ENCODE data around the gene VTA1.
"Not testable (repeated sequence)": the region's sequence is repeated elsewhere in the genome, so short reads cannot be mapped to it uniquely, and the experiment has no call there.

GRCh38 chr6:142141531-142141930 is 5.5 kb upstream of the VTA1 start:
- TF ChIP-seq, protein P1, sequence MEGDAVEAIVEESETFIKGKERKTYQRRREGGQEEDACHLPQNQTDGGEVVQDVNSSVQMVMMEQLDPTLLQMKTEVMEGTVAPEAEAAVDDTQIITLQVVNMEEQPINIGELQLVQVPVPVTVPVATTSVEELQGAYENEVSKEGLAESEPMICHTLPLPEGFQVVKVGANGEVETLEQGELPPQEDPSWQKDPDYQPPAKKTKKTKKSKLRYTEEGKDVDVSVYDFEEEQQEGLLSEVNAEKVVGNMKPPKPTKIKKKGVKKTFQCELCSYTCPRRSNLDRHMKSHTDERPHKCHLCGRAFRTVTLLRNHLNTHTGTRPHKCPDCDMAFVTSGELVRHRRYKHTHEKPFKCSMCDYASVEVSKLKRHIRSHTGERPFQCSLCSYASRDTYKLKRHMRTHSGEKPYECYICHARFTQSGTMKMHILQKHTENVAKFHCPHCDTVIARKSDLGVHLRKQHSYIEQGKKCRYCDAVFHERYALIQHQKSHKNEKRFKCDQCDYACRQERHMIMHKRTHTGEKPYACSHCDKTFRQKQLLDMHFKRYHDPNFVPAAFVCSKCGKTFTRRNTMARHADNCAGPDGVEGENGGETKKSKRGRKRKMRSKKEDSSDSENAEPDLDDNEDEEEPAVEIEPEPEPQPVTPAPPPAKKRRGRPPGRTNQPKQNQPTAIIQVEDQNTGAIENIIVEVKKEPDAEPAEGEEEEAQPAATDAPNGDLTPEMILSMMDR (IDR thresholded peaks at IDR 0.05), result not testable (repeated sequence)
- not testable (repeated sequence) for TF ChIP-seq POLR2A (IDR thresholded peaks at IDR 0.05)

All from lower leg skin (tissue), 3 donors.